Limb (tissue), 2 donors: ENCODE measurements around the gene TNFRSF8.

Experiments used
- DNase-seq, 2 donors: peaks; one replicate each; pipeline ENCODE4 v3.0.0-alpha.2; 2016; ENCODE audit errors: extremely low spot score in 2 of 2

The TNFRSF8 gene

DNA sequence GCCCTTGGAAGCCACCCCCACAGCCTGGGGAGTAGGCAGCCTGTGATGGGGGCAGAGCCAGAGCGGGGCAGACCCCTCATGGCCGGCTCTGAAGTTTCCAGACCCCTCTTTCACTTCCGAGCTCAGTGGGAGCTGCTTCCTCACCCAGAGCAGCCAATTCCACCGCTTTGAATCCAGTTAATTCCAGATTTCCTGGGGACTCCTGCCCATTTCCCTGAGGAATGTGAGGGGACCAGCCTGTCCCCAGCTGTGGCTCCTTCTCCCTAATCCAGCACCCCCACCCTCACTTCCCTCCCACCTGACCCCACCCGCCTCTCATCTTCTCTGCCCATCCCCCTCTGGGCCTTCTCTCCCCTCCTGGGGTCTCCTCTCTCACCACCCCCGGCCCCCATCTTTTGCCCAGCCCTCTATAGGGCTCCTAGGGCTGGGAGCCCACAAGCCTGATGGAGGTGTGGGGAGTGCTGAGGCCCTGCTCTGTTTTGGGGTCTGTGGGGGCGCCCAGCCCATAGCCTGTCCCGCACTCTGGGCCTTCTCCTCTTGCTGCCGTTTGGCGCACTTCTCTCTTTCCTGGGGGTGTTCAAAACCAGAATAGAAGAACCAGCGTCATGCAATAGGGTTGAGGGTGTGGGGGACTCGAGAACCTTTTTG lies 77.5 kb downstream of the TNFRSF8 start:
- no peak for DNase-seq

DNA sequence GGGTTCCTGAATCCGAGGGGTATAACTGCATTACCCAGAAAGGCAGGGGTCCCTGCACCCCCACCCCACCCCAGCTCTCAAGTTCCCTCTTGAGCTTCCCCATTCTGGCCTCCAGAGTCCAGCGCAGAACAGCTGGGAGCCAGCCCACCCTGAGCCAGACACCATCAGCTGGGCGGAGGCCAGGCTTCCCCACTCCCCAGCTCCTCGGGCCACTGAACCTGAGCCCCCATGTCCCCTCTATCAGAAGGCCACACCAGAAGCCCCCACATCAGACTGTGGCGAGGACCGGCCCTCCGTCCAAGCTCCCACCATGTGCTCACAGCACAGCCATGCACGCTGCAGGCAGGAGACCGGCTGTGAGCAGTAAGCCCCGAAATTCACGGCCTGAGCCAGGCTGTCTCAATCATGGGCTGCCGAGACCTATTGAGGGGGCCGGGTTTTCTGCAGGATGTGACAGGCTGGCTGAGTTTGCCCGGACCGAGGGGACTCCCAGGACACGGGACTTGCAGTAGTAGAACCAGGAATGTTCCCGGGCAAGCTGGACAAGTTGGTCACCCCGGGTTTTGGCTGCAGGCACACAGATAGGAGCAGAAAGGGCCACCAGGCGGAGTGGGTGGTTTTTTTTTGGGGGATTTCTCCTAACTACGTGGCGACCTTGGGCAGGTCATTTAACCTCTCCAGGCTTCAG lies 78.2 kb downstream of the TNFRSF8 start:
- DNase-seq, result no peak

DNA sequence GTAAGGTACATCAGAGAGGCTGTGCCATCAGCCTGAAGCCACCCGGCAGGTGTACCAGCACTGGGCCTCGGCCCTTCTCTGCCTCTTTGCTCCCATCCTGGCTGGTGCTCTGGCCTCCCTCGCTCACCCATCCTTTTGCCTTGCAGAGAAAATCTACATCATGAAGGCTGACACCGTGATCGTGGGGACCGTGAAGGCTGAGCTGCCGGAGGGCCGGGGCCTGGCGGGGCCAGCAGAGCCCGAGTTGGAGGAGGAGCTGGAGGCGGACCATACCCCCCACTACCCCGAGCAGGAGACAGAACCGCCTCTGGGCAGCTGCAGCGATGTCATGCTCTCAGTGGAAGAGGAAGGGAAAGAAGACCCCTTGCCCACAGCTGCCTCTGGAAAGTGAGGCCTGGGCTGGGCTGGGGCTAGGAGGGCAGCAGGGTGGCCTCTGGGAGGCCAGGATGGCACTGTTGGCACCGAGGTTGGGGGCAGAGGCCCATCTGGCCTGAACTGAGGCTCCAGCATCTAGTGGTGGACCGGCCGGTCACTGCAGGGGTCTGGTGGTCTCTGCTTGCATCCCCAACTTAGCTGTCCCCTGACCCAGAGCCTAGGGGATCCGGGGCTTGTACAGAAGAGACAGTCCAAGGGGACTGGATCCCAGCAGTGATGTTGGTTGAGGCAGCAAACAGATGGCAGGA lies 79.2 kb downstream of the TNFRSF8 start:
- no peak for DNase-seq

DNA sequence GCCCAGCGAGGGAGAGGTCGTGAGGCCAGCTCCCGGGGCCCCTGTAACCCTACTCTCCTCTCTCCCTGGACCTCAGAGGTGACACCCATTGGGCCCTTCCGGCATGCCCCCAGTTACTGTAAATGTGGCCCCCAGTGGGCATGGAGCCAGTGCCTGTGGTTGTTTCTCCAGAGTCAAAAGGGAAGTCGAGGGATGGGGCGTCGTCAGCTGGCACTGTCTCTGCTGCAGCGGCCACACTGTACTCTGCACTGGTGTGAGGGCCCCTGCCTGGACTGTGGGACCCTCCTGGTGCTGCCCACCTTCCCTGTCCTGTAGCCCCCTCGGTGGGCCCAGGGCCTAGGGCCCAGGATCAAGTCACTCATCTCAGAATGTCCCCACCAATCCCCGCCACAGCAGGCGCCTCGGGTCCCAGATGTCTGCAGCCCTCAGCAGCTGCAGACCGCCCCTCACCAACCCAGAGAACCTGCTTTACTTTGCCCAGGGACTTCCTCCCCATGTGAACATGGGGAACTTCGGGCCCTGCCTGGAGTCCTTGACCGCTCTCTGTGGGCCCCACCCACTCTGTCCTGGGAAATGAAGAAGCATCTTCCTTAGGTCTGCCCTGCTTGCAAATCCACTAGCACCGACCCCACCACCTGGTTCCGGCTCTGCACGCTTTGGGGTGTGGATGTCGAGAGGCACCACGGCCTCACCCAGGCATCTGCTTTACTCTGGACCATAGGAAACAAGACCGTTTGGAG lies 80.0 kb downstream of the TNFRSF8 start:
- no peak for DNase-seq

DNA sequence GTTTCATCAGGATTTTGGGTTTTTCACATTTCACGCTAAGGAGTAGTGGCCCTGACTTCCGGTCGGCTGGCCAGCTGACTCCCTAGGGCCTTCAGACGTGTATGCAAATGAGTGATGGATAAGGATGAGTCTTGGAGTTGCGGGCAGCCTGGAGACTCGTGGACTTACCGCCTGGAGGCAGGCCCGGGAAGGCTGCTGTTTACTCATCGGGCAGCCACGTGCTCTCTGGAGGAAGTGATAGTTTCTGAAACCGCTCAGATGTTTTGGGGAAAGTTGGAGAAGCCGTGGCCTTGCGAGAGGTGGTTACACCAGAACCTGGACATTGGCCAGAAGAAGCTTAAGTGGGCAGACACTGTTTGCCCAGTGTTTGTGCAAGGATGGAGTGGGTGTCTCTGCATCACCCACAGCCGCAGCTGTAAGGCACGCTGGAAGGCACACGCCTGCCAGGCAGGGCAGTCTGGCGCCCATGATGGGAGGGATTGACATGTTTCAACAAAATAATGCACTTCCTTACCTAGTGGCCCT lies 80.6 kb downstream of the TNFRSF8 start:
- DNase-seq, result peak in 1 of 2 donors; percentile 21

DNA sequence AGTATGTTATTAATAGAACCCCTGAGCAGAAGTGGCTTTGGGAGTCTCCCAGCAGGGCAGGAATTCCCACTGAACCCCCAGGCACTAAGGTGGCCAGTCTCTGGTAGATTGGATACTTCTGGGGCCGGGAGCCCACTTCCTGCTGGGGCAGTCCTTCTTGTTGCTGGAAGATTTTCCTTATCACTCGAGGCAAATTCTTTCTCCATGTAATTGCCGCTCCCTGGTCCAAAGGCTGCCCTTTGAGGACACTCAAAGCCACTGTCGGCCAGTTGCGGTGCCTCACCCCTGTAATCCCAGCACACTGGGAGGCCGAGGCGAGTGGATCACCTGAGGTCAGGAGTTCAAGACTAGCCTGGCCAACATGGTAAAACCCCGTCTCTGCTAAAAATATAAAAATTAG lies 81.1 kb downstream of the TNFRSF8 start:
- DNase-seq, result no peak

DNA sequence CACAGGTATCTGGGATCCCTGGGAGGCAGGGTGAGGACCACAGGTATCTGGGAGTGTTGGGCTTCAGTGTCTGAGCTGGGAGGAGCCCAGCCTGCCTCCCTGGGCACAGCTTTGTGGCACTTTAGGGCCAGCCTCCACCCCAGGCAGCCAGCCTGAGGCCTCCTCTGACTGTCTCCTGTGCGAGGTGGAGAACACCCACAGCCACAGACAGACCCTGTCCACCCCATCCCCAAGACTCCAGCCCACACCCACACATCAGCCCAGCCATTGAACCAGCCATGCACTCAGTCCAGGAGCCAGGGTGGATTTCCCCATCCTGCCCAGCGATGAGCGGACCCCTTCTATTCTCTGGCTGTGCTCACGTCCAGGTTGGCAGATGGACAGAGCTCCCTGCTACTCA lies 81.9 kb downstream of the TNFRSF8 start:
- no peak for DNase-seq

DNA sequence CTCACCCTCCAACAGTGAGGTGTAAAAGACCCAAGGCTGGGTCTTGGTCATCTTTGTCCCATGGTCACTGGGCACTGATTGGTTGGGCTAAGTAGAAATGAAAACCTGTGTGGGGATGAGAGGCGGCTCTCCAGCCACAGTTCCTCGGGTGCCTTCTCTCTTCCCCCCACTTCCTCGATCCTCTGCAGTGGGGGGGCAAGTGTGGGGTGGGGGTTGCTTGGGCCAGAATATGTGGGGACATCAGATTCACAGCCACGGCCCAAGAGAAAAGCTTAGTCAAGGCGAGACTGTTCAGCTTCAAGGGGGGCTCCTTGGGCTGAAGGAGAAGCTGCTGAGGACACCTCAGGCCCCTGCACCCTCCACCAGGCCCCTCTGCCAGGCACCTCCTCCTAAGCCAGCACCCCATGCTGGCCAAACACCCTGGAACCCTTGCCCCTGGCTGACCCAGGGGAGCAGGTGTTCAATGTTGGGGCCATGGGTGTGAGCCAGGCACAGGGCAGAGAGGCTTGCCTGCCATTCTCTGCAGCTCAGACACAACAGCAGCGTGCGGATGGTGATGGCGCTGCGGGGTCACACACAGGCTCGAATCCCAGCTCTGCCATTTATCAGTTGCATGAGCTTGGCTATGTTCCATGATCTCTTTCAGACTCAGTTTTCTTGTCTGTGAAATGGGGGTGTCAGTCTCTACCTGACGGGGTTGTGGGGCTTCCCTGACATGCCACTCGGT lies 82.7 kb downstream of the TNFRSF8 start:
- no peak for DNase-seq

DNA sequence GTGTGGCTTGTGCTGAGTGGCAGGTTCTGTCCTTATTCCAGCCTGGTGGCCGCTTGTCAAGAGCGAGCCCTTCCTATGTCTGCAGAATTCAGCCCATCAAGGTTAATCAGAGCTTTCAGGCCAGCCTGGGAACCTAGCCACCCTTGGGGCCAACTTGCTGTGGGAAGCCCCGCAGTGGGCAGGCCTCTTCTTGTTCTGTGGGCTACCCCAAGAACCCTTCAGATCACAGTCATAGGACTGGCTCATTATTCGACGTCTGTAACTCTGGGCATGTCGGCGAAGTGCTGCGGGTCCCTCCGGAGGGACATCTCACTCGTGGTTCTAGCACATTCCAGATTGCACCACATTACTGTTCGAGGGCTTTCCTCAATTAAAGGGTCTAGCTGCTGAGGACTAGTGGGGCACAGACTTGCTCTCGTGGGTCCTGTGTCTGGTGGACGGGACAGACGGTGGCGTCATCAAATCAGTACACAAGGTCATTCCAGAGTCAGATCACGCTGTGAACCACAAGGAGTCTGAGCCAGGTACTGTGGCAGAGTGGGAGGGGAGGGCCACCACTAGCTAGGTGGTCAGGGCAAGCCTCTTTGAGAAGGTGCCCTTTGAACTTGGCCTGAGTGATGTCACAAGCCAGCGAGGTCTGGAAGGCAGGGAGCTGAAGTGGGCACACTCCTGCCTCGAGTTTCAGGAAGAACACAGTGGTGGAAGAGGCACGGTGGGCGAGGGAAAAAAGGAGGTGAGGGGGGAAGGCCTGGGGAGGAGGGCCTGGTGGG lies 83.4 kb downstream of the TNFRSF8 start:
- DNase-seq, result no peak

DNA sequence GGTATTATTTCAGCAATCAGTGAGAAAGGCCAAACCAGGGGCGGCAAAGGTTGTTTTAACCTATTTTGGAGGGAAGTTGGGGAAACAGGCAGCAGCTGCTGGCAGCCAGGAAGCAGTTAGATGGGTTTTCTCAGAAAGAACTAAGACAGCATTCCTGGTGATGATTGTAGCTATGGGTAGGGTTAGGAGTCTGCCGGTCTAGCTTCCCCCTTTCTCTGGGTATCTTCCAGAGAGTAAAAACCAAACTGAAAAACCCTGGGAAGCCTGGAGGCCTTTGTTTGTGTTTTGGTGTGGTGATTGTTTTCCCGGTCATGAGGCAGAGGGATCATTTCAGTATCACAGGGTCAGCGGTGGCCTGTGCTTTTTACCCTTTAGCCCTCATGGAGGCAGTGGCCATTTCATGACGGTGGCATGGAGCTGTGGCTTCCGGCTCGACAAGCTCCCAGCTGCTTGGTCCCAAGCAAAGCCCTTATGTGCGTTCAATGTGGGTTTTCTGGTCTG lies 84.1 kb downstream of the TNFRSF8 start:
- DNase-seq, result no peak

DNA sequence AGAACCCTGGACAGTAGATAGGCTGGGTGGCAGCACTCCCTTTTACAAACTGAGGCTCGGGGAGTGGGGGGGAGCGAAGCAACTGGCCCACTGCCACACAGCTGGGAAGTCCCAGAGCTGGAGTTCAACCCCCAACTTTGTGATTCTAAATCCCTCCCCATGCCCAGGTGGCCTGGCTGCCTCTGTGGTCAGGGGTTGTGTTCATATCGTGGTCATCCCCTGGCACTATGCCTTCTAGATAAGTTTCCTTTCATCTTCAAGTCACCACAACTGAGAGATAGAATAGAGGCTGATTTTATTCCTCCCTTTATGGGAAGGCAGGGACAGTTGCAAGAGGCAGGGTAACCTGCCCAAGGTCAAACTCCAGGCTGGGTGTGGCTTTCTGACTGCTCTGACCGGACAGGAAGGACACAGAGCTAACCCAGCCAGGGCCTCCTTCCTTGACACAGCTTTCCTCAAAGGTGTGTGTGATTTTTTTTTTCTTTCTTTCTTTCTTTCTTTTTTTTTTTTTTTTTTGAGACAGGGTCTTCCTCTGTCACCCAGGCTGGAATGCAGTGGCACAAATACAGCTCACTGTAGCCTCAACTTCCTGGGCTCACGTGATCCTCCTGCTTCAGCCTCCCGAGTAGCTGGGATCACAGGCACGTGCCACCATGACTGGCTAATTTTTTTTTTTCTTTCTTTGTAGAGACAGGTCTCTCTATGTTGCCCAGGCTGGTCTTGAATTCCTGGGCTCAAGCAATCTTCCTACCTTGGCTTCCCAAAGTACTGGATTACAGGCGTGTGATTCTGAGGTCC lies 85.3 kb downstream of the TNFRSF8 start:
- DNase-seq, result no peak

DNA sequence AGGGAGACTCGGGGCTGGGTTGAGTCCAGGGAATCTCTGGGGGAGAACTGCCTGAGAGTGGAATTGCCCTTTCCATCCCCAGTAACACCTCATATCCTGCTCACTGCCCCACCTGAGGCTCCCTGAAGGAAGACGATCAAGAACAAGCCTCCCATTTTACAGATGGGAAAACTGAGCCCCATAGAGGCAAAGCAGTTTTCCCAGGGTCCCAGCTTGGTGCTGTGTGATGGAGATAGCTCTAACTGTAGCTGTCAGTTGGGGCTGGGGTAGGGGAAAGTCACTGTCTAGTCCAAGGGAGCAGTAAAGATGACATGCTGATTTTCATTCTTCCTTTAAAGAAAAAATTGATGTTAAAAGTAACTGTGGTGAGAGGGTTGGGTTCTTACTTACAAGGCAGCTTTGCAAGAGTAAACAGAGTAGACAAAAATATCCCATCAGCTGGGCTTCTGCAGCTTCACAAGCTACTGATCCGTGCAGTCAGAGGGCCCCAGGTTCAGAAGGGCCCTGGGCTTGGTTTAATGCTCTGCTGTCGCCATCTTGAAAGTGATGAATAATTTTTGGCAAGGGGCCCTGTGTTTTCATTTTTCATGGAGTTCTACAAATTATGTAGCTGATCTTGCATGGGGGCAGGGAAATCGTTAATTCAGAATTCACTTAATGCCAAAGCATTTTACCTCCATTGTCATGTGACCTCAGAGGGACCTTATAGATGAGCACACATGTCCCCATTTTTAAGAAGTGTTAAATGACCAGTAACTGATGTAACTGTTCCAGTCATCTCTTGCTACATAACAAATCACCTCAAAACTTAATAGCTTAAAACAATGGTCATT lies 86.1 kb downstream of the TNFRSF8 start:
- no peak for DNase-seq

DNA sequence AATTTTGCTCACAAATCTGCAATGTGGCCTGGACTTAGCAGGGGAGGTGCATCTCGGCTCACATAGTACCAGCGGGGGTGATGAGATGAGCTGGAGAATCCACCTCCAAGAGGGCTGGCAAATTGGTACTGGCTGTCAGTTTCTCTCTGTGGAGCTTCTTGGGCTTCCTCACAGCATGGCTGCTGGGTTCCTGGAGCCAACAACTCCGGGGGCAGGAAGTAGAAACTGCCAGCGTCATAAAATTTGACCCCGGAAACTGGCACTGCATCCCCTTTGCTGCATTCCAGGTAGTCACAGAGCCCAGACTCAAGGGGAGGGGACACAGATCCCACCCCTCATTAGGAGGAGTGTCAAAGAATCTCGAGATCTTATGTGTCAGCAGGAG lies 86.7 kb downstream of the TNFRSF8 start:
- DNase-seq, result no peak

DNA sequence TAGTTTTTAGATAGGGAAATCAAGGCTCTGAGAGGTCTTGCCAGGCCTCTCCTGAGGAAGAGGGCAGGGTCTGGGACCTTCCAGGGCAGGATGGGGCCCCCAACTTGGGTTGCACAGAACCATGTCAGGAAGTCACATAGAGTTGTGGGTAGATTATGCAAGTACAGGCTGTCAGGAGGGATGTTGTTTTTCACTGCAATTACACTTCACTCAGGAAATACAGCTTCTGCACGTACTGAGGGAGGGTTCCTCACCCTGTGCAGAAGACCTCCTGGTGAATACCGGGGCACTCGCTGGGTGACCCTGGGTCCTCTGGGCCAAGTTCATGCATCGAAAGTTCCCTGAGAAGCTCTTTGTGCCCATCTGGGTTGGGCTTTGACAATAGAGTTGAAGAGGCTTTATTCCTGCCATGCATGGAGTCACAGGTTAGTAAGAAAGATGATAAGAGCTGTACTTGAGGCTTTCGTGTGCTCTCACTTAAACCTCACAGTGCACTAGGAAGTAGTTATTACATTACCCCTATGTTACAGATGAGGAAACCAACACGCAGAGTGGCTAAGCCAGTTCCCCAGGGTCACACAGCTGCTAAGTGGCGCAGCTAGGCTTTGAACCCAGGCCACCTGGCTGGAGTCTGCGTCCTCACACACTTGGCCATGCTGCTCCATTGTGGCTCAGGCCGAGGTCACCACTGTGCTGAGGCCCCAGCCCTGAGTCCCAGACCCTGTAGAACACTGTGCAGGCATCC lies 87.5 kb downstream of the TNFRSF8 start:
- no peak for DNase-seq

DNA sequence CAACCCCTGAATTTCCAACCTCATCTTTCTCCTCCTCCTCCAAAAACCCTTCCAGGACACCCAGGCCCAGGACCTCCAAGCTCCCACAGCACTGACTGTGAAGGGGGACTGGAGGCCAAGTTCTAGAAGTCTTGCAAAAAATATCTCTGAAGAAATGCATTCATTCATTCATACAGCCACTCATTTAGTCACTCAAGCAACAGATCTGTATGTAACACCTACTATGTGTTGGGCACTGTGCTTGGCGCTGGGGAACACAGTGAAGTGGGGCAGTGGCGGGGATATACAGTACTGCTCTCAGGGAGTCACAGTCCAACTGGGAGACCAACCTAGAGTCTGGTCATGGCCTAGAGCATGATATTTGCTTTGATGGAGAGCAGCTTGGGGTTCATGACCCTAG lies 88.4 kb downstream of the TNFRSF8 start:
- no peak for DNase-seq

DNA sequence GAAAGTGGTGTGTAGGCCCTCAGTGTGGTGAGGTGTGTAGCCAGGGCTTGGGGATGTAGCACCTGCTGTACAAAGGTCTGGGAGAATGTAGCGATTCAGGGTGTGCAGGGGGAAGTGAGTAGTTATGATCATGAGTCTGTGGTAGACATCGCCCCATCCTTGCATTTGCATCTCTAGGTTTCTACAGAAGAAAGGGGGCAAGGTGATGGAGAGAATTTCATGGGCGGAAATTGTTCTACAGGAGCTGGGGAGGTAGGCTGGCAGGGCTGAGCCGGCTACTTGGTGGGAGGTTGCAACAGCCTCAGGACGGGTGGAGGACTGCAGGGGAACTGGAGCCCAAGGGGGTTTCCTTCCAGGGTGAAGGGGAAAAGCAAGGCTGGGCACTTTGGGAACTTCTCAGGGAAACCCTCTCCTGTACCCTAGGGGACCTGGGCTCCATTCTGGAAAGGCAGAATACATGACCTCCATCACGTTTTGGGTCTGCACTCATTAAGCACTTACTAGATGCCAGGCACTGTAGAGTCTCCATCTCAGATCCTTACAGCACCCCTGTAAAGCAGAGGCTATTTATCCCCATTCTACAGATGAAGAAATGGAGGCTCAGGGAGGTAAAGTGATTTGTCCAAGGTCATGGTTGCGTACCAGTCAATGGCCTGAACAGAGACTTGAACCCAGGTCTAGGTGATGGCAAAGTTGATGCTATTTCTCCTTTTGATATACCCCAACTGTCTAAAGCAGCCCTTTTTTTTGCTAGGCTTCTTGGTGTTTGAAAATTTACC lies 89.2 kb downstream of the TNFRSF8 start:
- no peak for DNase-seq

DNA sequence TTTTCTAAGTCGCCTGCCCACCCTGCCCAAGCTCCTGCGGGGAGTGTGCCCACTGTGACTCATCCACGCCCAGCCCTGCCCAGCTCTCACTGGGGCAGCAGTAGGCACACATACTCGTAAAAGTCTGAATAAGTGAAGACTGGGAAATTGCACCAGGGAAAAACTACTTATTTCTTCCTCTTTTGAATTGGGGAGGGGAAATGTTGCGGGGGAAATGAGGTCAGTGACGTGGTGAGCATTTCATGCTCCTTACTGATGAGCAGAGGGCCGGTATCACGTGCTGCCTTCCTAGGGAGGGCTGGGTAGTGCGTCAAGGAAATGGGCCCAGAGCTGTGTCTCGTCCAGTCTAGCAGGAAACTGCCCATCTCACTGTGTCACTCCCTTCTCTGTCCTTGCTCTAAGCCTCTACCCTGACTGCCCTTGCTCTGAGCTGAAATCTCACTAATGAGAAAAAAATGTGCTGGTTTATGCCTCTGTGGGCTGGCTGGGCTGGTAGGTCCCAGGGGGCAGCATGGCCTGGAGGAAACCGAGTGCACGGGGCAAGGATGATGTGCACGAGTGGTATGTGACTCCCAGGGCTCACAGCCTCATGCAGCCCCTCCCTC lies 90.2 kb downstream of the TNFRSF8 start:
- DNase-seq, result no peak
